Measurements from ENCODE around the gene KCNJ12. TPM values are rescaled to one million over a fixed set of nuclear protein-coding genes. Genes with fewer than 3 reads are reported as not detected.
"Not testable (repeated sequence)": the region's sequence is repeated elsewhere in the genome, so short reads cannot be mapped to it uniquely, and the experiment has no call there.

The KCNJ12 gene
- polyA plus RNA-seq, 4 donors: 5.3 to 8.9 (median 6.5) TPM

DNA sequence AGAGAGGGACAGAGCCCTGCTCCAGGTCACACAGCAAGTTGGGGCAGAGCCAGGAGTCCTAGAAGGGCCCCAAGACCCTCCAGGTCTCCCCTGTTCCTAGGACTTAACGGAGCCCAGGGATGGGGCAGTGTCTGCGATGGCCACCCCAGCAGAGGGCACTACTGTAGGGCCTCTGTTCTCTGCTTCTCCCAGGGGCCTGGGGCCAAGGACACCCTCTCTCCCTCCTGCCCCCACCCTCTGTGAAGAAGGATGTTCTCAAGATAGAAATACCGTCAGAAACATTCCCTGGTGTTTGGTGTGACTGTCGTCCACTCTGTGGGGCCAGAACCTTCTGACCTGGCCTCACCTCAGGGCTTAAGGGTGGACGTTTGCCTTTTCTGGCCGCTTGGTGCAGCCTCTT, 28.4 kb downstream of the KCNJ12 start:
- DNase-seq (ENCODE audit: low read depth in 4 of 4, low spot score in 2 of 4): not testable (repeated sequence)

DNA sequence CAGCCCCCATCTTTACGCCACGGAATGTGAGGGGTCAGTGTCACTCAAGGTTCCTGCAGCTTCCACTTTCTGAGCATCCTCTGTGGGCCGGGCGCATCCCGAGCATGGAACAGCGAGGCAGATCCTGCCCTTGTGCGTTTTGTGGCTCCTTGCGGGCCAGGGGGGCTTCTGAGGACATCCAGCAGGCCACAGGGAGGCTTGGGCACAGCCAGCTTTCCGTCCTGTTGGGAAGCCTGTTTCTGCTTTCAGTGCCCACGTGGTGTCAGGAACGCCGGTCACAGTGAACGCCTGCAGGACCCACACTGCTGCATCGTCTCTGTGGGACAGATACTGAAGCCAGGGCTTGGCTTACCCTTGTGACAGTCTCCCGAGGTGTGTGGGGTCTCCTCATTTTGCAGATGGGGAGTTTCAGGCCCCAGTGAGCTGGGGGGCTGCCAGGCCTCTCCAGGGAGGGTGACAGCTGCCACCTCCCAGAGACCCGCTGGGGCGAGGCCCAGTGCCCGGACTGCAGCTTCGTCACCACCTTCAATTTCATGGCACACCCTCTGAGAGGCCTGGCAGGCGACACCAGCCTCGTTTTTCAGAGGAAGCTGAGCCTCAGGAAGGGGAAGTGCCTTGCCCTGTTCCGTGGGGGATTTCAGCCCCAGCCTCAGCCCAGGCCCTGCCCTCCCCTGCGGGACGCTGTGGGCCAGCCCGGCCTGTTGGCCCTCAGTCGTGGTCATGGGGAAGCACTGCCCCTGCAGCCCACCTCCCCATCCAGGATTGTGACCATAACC, 29.0 kb downstream of the KCNJ12 start:
- DNase-seq (ENCODE audit: low read depth in 4 of 4, low spot score in 2 of 4): not testable (repeated sequence)

DNA sequence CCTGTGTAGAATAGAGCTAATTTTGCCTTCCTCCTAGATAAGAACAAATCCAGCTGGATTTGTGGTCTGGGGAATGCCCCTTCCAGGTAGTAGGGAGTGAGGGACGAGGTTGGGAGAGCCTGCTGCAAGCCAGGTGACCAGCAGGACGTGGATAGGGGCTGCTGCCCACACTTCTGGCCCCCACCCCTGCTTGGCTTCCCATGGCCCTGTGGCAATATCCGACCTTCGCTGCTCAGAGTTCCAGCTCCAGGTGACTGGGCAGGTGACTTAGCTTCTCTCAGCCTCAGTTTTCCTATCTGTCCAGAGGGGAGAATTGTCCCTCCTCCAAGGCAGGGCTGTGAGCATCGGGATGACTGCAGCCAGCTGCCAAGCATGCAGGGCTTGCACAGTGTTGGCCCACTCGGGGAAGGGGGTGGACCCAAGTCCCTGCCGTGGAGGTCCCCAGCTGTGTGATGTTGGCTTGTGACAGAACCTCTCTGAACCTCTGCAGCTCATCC, 29.8 kb downstream of the KCNJ12 start:
- not testable (repeated sequence) for DNase-seq (ENCODE audit: low read depth in 4 of 4, low spot score in 2 of 4)

DNA sequence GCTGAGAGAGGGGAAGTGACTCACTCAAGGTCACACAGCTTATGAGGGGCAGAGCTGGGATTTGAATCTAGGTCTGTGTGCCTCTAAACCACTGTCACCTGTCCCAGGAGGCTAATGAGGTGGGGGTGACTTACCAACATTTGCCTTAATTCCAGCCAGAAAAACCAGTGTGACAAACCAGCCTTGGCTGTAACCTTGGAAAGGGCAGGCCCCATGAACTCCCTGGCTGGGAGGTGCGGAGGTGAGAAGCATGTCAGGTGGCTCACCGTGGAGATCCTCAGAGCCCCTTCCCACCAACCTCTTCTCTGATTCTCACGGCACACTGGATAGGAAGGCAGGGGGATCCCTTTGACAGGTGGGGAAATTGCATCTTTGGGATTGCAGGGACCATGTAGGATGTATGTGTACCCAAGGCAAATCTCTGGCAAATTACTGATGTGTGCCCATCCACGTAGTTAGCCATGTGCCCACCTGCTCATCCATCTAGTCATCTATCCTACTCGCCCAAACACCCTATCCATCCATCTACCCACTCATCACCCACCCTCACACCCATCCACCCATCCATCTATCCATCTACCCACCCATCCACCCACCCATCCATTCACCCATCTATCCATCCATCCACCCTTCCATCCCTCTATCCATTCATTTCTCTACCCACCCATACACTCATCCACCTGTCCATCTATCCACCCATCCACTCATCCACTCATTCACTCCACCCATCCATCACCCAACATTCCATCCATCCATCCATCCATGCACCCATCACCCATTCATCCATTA, 30.7 kb downstream of the KCNJ12 start:
- DNase-seq (ENCODE audit: low read depth in 4 of 4, low spot score in 2 of 4): not testable (repeated sequence)

DNA sequence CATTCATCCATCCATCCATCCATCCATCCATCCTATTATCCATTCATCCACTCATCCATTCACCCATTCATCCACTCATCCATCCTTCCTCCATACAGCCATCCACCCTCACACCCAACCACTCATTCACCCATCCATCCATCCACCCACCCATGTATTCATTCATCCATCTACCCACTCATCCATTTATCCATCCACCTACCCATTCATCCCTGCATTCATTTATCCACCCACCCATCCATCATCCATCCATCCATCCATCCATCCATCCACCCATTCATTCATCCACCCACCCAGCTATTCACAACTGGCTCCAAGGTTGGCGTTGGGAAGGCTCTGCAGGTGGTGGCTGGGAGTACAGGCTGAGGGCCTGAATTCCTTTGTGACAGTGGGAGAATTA, 31.6 kb downstream of the KCNJ12 start:
- DNase-seq (ENCODE audit: low read depth in 4 of 4, low spot score in 2 of 4): not testable (repeated sequence)

DNA sequence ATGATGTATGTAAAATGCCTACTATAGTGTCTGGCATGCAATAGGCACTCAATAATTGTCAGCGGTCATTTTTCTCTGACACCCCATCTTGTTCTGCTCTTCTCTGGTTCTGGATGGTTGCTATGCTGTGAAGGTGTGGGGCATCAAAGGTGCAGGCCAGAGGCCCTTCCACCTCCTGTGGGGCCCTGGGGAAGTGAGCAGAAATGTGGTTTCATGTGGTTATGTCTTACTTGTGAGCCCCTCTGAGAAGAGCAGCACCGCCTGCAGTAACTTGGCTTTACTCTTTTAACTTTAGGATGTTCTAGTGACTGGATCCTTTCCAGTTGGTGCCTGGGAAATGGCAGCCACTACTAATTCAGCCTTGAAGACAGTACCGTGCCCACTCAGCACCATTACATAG, 32.1 kb downstream of the KCNJ12 start:
- DNase-seq (ENCODE audit: low read depth in 4 of 4, low spot score in 2 of 4): not testable (repeated sequence)

DNA sequence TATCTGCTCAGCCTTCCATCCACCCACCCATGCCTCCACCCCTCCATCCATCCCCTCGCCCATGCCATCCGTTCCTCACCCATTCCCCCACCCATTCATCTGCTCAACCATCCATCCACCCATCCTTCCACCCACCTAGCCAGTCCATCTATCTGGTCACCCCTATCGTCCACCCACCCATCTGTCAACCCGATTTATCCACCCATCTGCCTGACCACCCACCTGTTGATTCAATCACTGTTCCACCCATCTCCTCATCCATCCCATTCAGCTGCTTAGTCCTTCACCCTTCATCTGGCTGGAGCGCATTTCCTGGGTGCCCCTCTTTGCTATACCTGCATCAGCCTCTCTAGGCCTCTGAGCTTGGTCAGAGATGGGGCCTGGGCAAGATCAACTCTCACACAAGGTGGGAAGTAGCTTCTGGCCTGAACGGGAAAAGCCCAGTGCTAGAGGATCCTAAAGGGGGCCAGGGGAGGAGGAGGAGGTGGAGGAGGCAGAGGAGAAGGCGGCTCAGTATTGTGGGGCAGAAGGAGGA, 32.7 kb downstream of the KCNJ12 start:
- not testable (repeated sequence) for DNase-seq (ENCODE audit: low read depth in 4 of 4, low spot score in 2 of 4)

DNA sequence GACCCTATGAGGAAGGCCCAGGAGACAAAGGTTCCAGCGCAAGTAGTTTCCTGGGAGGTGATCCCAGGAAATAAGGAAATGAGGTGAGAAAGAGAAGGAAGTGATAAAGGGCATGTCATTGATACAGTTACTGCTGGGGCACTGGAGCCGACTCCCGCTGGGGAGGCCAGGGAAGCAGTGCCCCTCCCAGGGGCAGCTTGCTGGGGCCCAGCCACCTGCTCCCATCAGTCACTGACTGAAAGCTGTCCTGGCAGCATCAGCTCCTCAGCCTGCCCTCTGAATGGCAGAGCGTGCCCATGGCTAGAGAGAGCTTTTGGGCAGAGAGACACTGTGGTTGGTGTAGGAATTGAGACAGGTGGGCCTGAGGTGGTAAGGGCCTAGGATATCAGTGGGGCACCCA, 33.2 kb downstream of the KCNJ12 start:
- DNase-seq (ENCODE audit: low read depth in 4 of 4, low spot score in 2 of 4): not testable (repeated sequence)

DNA sequence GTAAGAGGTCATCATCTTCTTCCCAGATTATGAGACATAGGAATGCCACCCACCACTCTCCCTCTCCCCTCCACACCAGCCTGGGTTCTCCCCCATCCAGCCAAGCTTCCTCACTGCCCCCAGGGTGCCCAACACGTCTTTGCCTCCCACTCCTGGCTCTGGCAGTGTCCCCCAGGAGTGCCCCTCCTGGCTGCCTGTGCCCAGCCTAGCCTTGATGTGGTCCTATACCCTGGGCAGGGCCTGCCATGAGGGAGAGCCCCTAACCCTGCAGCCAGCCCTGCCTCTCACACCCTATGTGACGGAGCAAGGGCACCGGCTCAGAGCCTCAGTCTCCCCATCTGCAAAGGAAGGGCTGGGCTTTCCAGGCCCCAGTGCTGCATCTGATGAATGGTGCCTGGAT, 33.8 kb downstream of the KCNJ12 start:
- DNase-seq (ENCODE audit: low read depth in 4 of 4, low spot score in 2 of 4): not testable (repeated sequence)

DNA sequence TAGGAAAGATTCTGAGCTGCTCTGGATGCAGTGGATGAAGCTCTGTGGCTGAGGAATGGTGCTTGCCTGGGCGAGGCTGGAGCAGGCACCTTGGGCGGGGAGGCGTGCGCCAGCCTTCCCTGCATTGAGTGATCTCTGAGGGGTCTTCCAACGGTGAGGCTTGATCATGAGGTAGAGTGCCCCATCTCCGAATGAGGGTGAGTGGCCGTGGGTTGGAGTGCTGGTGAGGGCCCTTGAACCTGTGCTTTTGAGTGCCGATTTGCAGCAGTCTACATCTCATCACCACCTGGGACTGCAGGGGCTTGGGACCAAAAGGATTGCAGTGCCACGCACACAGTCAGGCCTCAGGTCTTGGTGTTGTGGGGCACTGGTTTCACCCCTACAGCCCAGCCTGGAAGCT, 34.2 kb downstream of the KCNJ12 start:
- DNase-seq (ENCODE audit: low read depth in 4 of 4, low spot score in 2 of 4): not testable (repeated sequence)

DNA sequence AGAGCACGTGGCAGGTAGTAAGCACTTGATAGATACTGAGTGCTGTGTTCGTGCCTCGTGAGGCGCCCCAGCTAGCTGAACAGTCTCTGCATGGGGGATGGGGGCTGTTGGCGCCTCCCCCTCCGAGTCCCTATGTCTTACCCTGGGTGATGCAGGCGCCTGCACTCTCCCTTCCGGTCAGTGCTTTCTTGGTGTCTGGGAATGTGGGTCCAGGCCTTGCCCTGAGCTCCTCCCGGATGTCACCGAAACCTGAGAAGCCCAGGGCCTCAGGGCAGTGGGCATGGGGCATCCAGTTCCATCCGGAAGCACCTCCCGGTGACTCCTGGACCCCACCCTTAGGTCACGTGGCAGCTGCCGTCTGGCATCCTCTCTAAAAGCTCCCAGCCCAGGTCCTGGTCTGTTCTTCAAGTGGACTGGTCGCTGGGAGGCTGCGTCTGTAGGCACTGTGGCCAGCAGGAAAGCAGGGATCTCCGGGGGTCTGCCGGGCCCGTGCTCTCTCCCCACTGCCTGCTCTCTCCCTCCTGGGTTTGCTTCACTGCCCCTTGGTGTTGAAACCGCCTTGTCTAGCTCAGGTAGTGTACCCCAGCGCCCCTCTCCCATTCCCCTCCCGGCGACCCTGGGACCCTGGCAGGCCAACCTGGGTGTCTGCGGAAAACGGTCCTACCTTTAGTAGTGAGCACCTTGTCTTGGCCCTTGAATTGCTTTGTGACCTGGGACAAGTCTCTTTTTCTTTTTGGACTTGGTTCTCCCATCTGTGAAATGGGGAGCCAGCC, 34.9 kb downstream of the KCNJ12 start:
- peak in 2 of 4 donors; percentile 18 to 34 for DNase-seq (ENCODE audit: low read depth in 4 of 4, low spot score in 2 of 4)

DNA sequence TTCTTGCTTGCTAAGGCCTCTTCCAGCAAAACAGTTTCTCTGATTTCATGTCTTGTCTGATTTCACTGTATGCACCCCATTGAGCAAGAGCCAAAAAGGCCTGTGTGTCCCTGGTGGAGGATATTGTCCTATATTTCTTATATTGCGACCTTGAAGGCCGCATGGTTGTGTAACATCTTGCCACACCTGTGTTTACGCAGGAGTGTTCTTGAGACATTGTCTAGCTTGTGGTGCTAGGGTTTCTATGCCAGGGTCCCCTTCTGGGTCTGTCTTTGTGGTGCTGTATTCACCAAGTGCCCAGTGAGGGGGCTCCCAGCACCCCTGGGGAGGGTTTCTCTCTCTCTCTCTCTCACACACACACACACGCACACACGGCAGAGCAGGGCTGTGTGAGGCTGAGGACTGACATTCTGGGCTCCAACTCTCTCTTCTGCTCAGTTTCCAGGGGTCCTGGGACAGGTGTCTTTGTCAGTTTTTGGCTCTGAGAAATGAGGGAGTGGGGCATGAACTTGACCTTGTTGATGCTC, 35.6 kb downstream of the KCNJ12 start:
- DNase-seq (ENCODE audit: low read depth in 4 of 4, low spot score in 2 of 4): not testable (repeated sequence)

DNA sequence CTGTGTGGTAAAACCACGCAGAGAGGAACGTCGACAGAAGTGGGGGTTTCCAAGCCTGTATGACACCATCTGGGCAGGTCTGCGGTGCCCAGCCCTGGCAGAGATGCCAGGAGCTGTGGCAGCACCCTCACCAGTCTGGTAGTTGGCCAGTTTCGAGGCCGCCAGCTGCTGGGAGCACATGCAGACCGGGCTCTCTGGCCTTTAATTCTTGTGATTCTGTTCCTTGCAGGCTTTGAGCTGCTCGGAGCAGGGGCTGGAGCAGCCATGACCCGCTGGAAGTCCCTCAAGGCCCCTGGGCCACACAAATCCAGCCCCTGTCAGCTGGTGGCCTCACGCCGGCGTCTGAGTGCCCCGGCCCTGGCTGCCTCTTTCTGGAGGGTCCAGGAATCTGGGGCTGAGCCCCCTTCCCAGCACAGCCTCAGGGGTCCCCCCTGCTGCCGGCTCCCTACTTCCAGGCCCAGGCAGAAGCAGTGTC, 36.1 kb downstream of the KCNJ12 start:
- DNase-seq (ENCODE audit: low read depth in 4 of 4, low spot score in 2 of 4): not testable (repeated sequence)

DNA sequence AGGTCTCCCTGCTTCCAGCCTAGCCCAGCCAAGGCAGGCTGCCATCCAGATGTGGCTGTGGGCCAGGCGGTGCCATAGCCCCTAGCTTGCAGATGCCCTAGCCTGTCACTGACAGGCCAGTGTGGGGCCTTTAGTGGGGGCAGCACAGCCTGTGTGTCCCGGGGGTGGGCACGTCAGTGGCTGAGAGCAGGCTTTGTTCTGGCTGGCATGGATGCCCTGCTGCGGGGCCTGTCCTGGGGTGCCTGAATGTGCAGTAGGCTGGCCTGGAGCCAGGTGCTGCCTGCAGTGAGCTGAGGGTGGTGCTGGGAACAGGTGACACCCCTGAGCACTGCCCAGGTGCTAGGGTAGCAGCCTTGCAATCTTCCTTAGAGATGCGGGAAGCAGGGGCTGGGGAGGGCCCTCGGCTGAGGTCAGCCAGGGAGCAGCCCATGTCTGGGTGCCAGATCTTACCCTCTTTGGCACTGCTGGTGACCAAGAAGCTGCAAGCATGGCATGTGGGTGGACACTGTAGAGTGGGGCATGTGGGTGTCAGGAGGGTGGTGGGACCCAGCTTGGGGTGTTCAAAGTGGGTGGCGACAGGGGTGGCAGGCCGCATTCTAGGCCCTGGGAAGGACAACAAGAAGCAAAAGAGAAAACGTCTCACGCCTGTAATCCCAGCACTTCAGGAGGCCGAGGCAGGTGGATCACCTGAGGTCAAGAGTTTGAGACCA, 37.6 kb downstream of the KCNJ12 start:
- DNase-seq (ENCODE audit: low read depth in 4 of 4, low spot score in 2 of 4): not testable (repeated sequence)

DNA sequence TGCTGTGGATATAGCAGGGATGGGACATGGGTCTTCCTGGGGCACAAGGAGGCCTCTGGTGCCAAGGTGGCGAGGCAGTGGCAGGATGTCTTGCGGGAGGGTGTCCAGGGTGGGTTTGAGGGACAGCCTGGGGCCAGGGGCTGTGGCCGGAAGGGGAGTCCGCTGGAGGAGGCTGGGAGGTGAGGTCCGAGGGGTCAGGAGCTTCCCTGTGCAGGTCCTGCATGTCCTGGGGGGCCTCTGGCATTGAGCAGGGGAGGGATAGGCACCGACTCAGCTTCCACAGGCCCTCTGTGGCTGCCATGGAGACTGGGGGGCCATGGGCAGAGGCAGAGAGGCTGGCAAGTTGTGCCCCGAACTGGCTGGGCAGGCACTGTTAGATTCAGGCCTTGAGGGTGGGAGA, 38.5 kb downstream of the KCNJ12 start:
- DNase-seq (ENCODE audit: low read depth in 4 of 4, low spot score in 2 of 4): not testable (repeated sequence)

DNA sequence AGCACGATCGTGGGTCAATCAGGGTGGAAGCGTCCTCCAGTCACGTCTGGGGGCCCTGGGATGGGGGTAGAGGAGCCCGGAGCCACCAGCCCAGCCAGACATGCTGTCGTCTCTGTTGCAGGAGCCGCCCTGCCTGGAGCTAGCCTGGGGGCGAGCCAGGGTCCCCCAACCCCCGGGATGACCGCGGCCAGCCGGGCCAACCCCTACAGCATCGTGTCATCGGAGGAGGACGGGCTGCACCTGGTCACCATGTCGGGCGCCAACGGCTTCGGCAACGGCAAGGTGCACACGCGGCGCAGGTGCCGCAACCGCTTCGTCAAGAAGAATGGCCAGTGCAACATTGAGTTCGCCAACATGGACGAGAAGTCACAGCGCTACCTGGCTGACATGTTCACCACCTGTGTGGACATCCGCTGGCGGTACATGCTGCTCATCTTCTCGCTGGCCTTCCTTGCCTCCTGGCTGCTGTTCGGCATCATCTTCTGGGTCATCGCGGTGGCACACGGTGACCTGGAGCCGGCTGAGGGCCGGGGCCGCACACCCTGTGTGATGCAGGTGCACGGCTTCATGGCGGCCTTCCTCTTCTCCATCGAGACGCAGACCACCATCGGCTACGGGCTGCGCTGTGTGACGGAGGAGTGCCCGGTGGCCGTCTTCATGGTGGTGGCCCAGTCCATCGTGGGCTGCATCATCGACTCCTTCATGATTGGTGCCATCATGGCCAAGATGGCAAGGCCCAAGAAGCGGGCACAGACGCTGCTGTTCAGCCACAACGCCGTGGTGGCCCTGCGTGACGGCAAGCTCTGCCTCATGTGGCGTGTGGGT, 39.2 kb downstream of the KCNJ12 start:
- DNase-seq (ENCODE audit: low read depth in 4 of 4, low spot score in 2 of 4): not testable (repeated sequence)

DNA sequence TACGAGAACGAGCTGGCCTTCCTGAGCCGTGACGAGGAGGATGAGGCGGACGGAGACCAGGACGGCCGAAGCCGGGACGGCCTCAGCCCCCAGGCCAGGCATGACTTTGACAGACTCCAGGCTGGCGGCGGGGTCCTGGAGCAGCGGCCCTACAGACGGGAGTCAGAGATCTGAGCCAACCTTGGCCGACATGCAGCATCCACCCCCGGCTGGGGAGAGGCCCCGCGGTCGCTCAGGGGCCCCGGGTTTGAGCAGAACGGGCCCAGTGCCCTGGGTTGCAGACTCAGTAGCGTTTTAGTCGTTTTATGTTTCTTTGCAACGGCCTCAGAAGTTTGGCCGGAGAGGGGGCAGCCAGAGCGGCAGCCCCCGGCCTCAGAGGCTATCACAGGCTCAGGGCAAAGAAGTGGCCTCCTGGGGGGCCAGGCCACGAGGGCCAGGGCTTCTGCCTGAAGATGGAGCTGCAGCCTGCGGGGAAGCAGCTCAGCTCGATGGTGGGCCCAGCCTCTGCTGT, 40.4 kb downstream of the KCNJ12 start:
- not testable (repeated sequence) for DNase-seq (ENCODE audit: low read depth in 4 of 4, low spot score in 2 of 4)

DNA sequence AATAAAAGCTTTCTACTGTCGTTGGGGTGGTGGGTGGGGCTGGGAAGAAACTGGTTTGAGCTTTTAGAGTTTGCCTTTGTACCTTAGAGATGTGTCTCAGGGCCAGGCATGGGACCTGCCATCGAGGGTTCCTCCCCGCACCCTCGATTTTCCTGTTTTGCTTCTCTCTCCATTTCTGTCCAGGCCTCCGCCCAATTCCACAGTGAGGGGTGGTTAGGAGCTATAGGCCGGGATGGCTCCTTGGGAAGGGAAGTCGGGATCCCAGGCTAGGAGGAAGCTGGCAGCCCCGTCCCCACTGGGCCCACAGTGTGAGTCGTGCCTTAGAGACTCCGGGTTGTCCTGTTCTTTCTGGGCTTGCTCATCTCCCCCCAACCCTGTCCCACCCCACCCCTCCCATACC, 41.2 kb downstream of the KCNJ12 start:
- DNase-seq (ENCODE audit: low read depth in 4 of 4, low spot score in 2 of 4): not testable (repeated sequence)
